ENCODE results near the gene METRN. TPM values are rescaled to one million over a fixed set of nuclear protein-coding genes. Genes with fewer than 3 reads are reported as not detected.
A peak's percentile ranks its signal among the peaks of the same experiment; 100 is the strongest.

The METRN gene
- 10 to 100 TPM; 13.6 to 31.2 (median 20.5) TPM for total RNA-seq

GRCh38 chr16:714558-715476, at the start of gene METRN:
Gene METRN (plus strand): TSS chr16:715118. CDS start chr16:715290, 172 bp downstream.
- peak; percentile 87 for ATAC-seq (ENCODE audit: low FRiP score)
- TF ChIP-seq, protein P1, sequence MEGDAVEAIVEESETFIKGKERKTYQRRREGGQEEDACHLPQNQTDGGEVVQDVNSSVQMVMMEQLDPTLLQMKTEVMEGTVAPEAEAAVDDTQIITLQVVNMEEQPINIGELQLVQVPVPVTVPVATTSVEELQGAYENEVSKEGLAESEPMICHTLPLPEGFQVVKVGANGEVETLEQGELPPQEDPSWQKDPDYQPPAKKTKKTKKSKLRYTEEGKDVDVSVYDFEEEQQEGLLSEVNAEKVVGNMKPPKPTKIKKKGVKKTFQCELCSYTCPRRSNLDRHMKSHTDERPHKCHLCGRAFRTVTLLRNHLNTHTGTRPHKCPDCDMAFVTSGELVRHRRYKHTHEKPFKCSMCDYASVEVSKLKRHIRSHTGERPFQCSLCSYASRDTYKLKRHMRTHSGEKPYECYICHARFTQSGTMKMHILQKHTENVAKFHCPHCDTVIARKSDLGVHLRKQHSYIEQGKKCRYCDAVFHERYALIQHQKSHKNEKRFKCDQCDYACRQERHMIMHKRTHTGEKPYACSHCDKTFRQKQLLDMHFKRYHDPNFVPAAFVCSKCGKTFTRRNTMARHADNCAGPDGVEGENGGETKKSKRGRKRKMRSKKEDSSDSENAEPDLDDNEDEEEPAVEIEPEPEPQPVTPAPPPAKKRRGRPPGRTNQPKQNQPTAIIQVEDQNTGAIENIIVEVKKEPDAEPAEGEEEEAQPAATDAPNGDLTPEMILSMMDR (IDR thresholded peaks at IDR 0.05), result no peak
- DNase-seq (ENCODE audit: low spot score), result peak; percentile 83

- DNase-seq (ENCODE audit: low spot score) (no peak), ATAC-seq (ENCODE audit: low FRiP score) (no peak)
- TF ChIP-seq, protein P1 (IDR thresholded peaks at IDR 0.05), result no peak
Observed at GRCh38 chr16:666572-666971, 48.3 kb upstream of the METRN start.

DNA sequence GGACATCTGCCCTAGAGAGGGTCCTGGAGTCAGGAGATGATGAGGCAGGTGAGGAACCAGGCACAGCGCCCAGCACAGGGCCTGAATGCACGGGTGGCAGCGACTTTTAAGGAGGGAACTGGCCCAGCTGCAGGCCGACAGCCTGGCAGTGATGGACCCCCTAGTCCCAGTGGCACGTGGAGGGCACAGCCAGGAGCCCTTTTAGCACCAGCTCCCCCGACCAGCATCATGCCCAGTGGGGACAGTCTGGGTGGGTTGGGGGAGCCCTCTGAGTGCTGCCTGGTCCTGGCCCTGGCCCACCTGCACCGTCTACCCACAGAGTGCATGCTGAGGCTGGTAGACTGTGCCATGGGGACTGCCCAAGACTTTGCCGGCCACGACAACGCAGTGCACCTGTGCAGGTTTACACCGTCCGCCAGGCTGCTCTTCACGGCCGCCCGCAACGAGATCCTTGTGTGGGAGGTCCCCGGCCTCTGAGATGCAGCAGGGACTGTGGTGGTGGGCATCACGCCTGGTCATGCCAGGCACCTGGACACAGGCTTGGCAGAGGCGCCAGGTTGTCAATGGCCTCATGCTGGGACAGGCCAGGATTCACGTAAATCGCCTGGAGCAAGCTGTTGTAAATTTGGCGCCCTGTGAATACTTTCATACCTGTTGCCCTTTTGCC, 47.7 kb upstream of the METRN start:
- ATAC-seq (ENCODE audit: low FRiP score) (no peak), DNase-seq (ENCODE audit: low spot score) (no peak)
- TF ChIP-seq, protein P1 (IDR thresholded peaks at IDR 0.05), result no peak

GRCh38 chr16:667780-668518, 47.0 kb upstream of the METRN start, which contains the start of gene RHOT2:
Gene RHOT2 (plus strand): TSS chr16:668132. CDS start chr16:668200, 68 bp downstream.
- peak; percentile 74 for DNase-seq (ENCODE audit: low spot score)
- TF ChIP-seq, protein P1 (IDR thresholded peaks at IDR 0.05), result peak in 2 of 3 donors; percentile 82 to 91
- peak; percentile 91 for ATAC-seq (ENCODE audit: low FRiP score)

GRCh38 chr16:668519-669171, 46.3 kb upstream of the METRN start:
- no peak for DNase-seq (ENCODE audit: low spot score)
- TF ChIP-seq, protein P1 (IDR thresholded peaks at IDR 0.05), result no peak
- ATAC-seq (ENCODE audit: low FRiP score), result peak; percentile 12

GRCh38 chr16:669666-670065, 45.3 kb upstream of the METRN start:
- DNase-seq (ENCODE audit: low spot score) (no peak), ATAC-seq (ENCODE audit: low FRiP score) (no peak)
- TF ChIP-seq, protein P1 (IDR thresholded peaks at IDR 0.05), result no peak
